GM23338 (cell line): ENCODE data around the gene MEGF11. TPM values are rescaled to one million over a fixed set of nuclear protein-coding genes. Genes with fewer than 3 reads are reported as not detected.

Experiments
- ATAC-seq: fragments of 200-7000 bp; cut with Tn5 transposase; 3 replicates; pipeline ENCODE4 v1.9.1; 2020
- DNase-seq: peaks from one replicate; pipeline ENCODE4 v3.0.0-alpha.2; 2015; ENCODE audit warnings: low spot score
- H2AFZ ChIP-seq: fragments of 200-600 bp; sonication (generic); 2 replicates; pipeline ENCODE4 v1.8.0; 2016; ENCODE audit warnings: antibody characterized with exemption, mild to moderate bottlenecking, moderate library complexity
- H3F3A ChIP-seq: fragments of 200-600 bp; sonication (generic); replicated peaks from 2 replicates; pipeline ENCODE4 v1.8.0; 2017; ENCODE audit warnings: antibody characterized with exemption, mixed run types, low read depth
- H3K27ac ChIP-seq: fragments of 200-600 bp; sonication (generic); 2 replicates; pipeline ENCODE4 v1.6.1; 2016; ENCODE audit warnings: low read depth
- H3K27me3 ChIP-seq: fragments of 200-600 bp; sonication (generic); 2 replicates; pipeline ENCODE4 v1.8.0; 2016; ENCODE audit warnings: mild to moderate bottlenecking, mixed run types, moderate library complexity; ENCODE audit not compliant: insufficient read depth
- H3K36me3 ChIP-seq: fragments of 200-600 bp; sonication (generic); 2 replicates; pipeline ENCODE4 v1.8.0; 2016; ENCODE audit warnings: mild to moderate bottlenecking; ENCODE audit not compliant: insufficient read depth
- H3K4me1 ChIP-seq: fragments of 200-600 bp; sonication (generic); 2 replicates; pipeline ENCODE4 v1.8.0; 2016; ENCODE audit warnings: mild to moderate bottlenecking, moderate library complexity; ENCODE audit not compliant: insufficient read depth
- H3K4me2 ChIP-seq: fragments of 200-600 bp; sonication (generic); 2 replicates; pipeline ENCODE4 v1.7.1; 2017; ENCODE audit warnings: mixed run types
- H3K4me3 ChIP-seq: fragments of 200-600 bp; sonication (generic); 2 replicates; pipeline ENCODE4 v1.6.1; 2016; ENCODE audit warnings: mixed run types
- H3K79me2 ChIP-seq: fragments of 200-600 bp; sonication (generic); replicated peaks from 2 replicates; pipeline ENCODE4 v1.8.0; 2017; ENCODE audit warnings: mild to moderate bottlenecking; ENCODE audit not compliant: insufficient read depth
- H3K9me2 ChIP-seq: fragments of 200-600 bp; sonication (generic); 2 replicates; pipeline ENCODE4 v1.8.0; 2017; ENCODE audit not compliant: insufficient read depth
- H4K20me1 ChIP-seq: fragments of 200-600 bp; sonication (generic); replicated peaks from 2 replicates; pipeline ENCODE4 v1.8.0; 2017; ENCODE audit warnings: mild to moderate bottlenecking; ENCODE audit not compliant: insufficient read depth
- H3K27ac Mint-ChIP-seq: 2 replicates; pipeline ENCODE4 v1.8.0; 2020; ENCODE audit warnings: inconsistent platforms, mild to moderate bottlenecking, moderate library complexity, mixed read lengths
- H3K27me3 Mint-ChIP-seq: 3 replicates; pipeline ENCODE4 v1.8.0; 2022; ENCODE audit warnings: low read depth, mild to moderate bottlenecking, moderate library complexity, mixed read lengths, inconsistent platforms; ENCODE audit not compliant: insufficient read depth, poor library complexity
- H3K36me3 Mint-ChIP-seq: 3 replicates; pipeline ENCODE4 v1.8.0; 2021; ENCODE audit warnings: low read depth, mild to moderate bottlenecking, inconsistent platforms, moderate library complexity, mixed read lengths
- H3K4me1 Mint-ChIP-seq: 3 replicates; pipeline ENCODE4 v1.8.0; 2020; ENCODE audit warnings: mild to moderate bottlenecking, inconsistent platforms, mixed read lengths
- H3K4me3 Mint-ChIP-seq: 3 replicates; pipeline ENCODE4 v1.8.0; 2021; ENCODE audit warnings: moderate library complexity, mild to moderate bottlenecking, inconsistent platforms, mixed read lengths
- H3K9me3 Mint-ChIP-seq: 3 replicates; pipeline ENCODE4 v1.8.0; 2020; ENCODE audit warnings: moderate library complexity, mild to moderate bottlenecking, inconsistent platforms, mixed read lengths
- CREB1 ChIP-seq: fragments of 250-450 bp; sonication (Bioruptor Pico); IDR thresholded peaks from 2 replicates; pipeline ENCODE4 v1.5.0; 2020; ENCODE audit warnings: low read depth, mild to moderate bottlenecking, moderate library complexity
- EZH2phosphoT487 ChIP-seq: fragments of 200-600 bp; sonication (generic); IDR thresholded peaks from one replicate; pipeline ENCODE4 v1.8.1; 2018; ENCODE audit warnings: antibody characterized with exemption; ENCODE audit not compliant: unreplicated experiment
- POLR2AphosphoS5 ChIP-seq: IDR thresholded peaks from 2 replicates; pipeline ENCODE4 v1.6.1; 2016; ENCODE audit warnings: antibody characterized with exemption, low read depth
- polyA plus RNA-seq: library from polyadenylated mRNA; unstranded; fragments of >200 nt; fragmentation: Nextera tagmentation; extraction: Ambion mirVana; gene quantifications from 2 replicates; pipeline ENCODE4 v1.2.1, GENCODE V29; 2016
- total RNA-seq: library from RNA; depleted of rRNA; stranded (reverse); fragments of >200 nt; shearing (Covaris generic); gene quantifications from 2 replicates; pipeline ENCODE4 v1.2.3, GENCODE V29; 2014
- TF ChIP-seq, protein P1 (sequence below): IDR thresholded peaks from one replicate; pipeline ENCODE4 v1.6.1; 2018; ENCODE audit warnings: antibody characterized with exemption; ENCODE audit not compliant: unreplicated experiment
- TF ChIP-seq, protein P2 (sequence below), 2 experiments: fragments of 200-600 bp in 1 of 2; sonication (generic) in 1 of 2; conservative IDR thresholded peaks; 2 replicates each; pipeline versions ENCODE4 v1.5.1 to v1.6.1; 2016 to 2017; ENCODE audit warnings: antibody characterized with exemption in 2 of 2, low read depth in 2 of 2, mild to moderate bottlenecking in 2 of 2, moderate library complexity in 1 of 2

MEGF11 gene
- total and polyA plus RNA-seq, 2 experiments from 2014 or later = 1.3 to 1.9 TPM

GRCh38 chr15:66225656-66226274, 27.8 kb downstream of the MEGF11 start:
- Mint-ChIP-seq H3K27me3 (peaks cover 6% of the 10 kb centered on the region), H3K4me1 (peaks cover 6% of the 10 kb centered on the region), H3K9me3 (peaks cover 3% of the 10 kb centered on the region; the same call in 1 of the 3 replicates), H3K36me3 (peaks cover 3% of the 10 kb centered on the region; the same call in 2 of the 3 replicates), H3K4me3 (no peak overlapping the region), H3K27ac (no peak overlapping the region)
- no peaks in the 10 kb centered on the region for H3K9me2 ChIP-seq
- no peaks in the 10 kb centered on the region for H3K79me2 ChIP-seq
- ATAC-seq = no peak
- H3F3A ChIP-seq = no peaks in the 10 kb centered on the region
- H2AFZ ChIP-seq = no peak overlapping the region
- H3K36me3 ChIP-seq = no peaks in the 10 kb centered on the region
- no peak overlapping the region for H3K4me2 ChIP-seq
- H3K27me3 ChIP-seq = no peaks in the 10 kb centered on the region
- H3K27ac ChIP-seq = no peak overlapping the region
- no peak for TF ChIP-seq EZH2phosphoT487
- no peak for TF ChIP-seq CREB1 (CRISPR knock-in tag)
- TF ChIP-seq POLR2AphosphoS5 = no peak
- TF ChIP-seq, protein P1, sequence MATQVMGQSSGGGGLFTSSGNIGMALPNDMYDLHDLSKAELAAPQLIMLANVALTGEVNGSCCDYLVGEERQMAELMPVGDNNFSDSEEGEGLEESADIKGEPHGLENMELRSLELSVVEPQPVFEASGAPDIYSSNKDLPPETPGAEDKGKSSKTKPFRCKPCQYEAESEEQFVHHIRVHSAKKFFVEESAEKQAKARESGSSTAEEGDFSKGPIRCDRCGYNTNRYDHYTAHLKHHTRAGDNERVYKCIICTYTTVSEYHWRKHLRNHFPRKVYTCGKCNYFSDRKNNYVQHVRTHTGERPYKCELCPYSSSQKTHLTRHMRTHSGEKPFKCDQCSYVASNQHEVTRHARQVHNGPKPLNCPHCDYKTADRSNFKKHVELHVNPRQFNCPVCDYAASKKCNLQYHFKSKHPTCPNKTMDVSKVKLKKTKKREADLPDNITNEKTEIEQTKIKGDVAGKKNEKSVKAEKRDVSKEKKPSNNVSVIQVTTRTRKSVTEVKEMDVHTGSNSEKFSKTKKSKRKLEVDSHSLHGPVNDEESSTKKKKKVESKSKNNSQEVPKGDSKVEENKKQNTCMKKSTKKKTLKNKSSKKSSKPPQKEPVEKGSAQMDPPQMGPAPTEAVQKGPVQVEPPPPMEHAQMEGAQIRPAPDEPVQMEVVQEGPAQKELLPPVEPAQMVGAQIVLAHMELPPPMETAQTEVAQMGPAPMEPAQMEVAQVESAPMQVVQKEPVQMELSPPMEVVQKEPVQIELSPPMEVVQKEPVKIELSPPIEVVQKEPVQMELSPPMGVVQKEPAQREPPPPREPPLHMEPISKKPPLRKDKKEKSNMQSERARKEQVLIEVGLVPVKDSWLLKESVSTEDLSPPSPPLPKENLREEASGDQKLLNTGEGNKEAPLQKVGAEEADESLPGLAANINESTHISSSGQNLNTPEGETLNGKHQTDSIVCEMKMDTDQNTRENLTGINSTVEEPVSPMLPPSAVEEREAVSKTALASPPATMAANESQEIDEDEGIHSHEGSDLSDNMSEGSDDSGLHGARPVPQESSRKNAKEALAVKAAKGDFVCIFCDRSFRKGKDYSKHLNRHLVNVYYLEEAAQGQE = no peak
- H4K20me1 ChIP-seq = no peaks in the 10 kb centered on the region
- no peak overlapping the region for H3K4me3 ChIP-seq
- no peak for DNase-seq
- H3K4me1 ChIP-seq = no peaks in the 10 kb centered on the region

- no peaks in the 10 kb centered on the region for H3F3A ChIP-seq
- no peak overlapping the region for H3K4me2 ChIP-seq
- no peaks in the 10 kb centered on the region for H3K27me3 ChIP-seq
- H3K9me2 ChIP-seq = no peaks in the 10 kb centered on the region
- TF ChIP-seq, protein P2, sequence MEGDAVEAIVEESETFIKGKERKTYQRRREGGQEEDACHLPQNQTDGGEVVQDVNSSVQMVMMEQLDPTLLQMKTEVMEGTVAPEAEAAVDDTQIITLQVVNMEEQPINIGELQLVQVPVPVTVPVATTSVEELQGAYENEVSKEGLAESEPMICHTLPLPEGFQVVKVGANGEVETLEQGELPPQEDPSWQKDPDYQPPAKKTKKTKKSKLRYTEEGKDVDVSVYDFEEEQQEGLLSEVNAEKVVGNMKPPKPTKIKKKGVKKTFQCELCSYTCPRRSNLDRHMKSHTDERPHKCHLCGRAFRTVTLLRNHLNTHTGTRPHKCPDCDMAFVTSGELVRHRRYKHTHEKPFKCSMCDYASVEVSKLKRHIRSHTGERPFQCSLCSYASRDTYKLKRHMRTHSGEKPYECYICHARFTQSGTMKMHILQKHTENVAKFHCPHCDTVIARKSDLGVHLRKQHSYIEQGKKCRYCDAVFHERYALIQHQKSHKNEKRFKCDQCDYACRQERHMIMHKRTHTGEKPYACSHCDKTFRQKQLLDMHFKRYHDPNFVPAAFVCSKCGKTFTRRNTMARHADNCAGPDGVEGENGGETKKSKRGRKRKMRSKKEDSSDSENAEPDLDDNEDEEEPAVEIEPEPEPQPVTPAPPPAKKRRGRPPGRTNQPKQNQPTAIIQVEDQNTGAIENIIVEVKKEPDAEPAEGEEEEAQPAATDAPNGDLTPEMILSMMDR (conservative IDR thresholded peaks at IDR 0.05; ENCODE audit: low read depth in 2 of 2) = no peak
- Mint-ChIP-seq H3K27ac (no peak overlapping the region), H3K27me3 (peaks cover 6% of the 10 kb centered on the region), H3K9me3 (peaks cover 3% of the 10 kb centered on the region; the same call in 1 of the 3 replicates), H3K4me3 (no peak overlapping the region), H3K4me1 (peaks cover 6% of the 10 kb centered on the region), H3K36me3 (peaks cover 3% of the 10 kb centered on the region; the same call in 2 of the 3 replicates)
- no peaks in the 10 kb centered on the region for H3K4me1 ChIP-seq
- no peak for DNase-seq
- no peak overlapping the region for H3K27ac ChIP-seq
- no peaks in the 10 kb centered on the region for H3K79me2 ChIP-seq
- no peak overlapping the region for H3K4me3 ChIP-seq
- H2AFZ ChIP-seq = no peak overlapping the region
- no peak for ATAC-seq
- no peaks in the 10 kb centered on the region for H3K36me3 ChIP-seq
- no peaks in the 10 kb centered on the region for H4K20me1 ChIP-seq
Measured at GRCh38 chr15:66224946-66225345, 28.6 kb downstream of the MEGF11 start.
